Activated CD8-positive, alpha-beta memory T cell treated with anti-CD3 and anti-CD28 coated beads, Interleukin-2, amount 50 U/mL, for 1 hour (primary cell): Measurements from ENCODE around the gene PTPRM.

Experiments used
- DNase-seq: peaks from one replicate; pipeline ENCODE4 v3.0.0-alpha.2; 2020; ENCODE audit errors: extremely low read depth

Gene PTPRM

DNA sequence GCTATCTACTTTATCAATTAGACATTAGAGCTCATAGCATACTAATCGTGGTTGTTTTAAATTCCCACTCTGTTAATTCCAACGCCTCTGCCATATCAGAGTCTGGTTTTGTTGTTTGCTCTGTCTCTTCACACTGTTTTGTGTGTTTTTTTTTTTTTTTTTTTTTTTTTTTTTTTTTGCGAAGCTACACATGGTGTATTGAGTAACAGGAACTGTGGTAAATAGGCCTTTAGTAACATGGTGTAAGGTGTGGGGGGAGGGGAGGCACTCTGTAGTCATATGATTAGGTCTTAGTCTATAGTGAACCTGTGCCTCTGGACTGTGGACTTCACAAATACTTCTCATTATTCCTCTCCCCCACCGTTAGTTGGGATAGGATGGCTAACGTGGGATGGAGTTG is 671.4 kb downstream of the PTPRM start:
- DNase-seq: no peak

GRCh38 chr18:8241731-8242130 is 674.6 kb downstream of the PTPRM start:
- no peak for DNase-seq

DNA sequence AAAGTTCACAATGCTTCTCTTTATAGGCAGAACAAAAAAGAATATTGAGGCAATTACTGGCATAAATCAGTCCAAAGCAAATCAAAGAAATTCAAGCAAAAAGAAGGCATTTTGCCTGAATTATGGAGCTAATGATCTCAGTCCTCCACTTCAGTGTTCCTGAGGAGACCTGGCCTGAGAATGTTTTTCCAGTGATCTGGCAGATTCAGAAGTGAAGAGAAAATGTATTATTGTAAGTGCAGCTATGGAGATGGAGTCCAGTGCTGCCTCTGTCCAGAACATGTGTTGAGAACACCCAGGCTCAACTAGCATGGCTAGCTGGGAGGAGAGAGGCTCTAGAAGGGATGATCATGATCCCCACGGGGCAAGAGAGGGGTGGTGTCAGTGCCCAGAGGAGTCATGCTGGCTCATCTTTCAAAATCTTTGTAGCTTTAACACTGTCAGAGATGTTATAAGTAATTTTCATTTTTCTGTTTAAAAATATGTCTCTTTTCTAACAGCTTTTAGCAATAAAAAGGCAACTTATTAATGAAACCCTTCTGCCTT is 675.1 kb downstream of the PTPRM start:
- no peak for DNase-seq

GRCh38 chr18:8247700-8248099 is 680.6 kb downstream of the PTPRM start:
- no peak for DNase-seq

- no peak for DNase-seq
Observed at GRCh38 chr18:8248576-8248975, 681.5 kb downstream of the PTPRM start.

DNA sequence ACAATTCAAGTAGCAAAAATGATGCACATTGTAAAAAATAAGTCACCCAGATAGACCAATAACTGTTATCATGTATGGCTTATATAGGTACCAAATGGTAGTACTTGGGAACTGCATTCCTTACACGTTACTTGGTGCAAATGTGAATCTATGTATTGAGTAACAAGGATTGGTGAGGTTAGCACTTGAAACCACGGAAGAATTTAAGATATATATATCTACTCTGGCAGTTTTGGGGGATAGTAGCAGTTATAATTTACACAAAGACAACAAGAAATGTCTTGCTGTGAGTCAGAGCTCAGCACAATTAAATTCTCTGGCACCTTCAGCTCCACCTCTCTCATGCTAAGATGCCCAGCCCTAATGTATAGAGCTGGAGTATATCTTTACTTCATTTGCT is 682.7 kb downstream of the PTPRM start:
- no peak for DNase-seq

- no peak for DNase-seq
Observed at GRCh38 chr18:8252371-8252770, 685.3 kb downstream of the PTPRM start.

- no peak for DNase-seq
Observed at GRCh38 chr18:8253944-8254343, 686.8 kb downstream of the PTPRM start.

DNA sequence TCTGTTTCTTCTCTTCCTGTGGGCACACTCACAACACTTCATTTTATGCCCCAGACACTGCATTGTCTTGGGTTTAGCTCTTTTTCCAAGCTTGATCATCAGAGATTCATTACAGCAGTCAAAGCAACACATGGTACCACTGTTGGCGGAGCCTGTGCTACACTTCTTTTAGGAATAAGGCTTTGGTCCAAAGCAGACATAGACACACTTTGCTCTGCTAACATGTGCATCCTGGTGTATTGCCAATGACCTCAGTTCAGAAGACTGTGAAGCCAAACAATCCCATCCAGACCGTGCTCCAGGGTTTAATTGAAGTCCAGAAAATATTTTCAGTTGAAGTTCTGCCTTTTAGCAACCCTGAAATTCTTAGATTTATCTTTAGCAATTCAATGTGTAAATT is 687.5 kb downstream of the PTPRM start:
- no peak for DNase-seq

DNA sequence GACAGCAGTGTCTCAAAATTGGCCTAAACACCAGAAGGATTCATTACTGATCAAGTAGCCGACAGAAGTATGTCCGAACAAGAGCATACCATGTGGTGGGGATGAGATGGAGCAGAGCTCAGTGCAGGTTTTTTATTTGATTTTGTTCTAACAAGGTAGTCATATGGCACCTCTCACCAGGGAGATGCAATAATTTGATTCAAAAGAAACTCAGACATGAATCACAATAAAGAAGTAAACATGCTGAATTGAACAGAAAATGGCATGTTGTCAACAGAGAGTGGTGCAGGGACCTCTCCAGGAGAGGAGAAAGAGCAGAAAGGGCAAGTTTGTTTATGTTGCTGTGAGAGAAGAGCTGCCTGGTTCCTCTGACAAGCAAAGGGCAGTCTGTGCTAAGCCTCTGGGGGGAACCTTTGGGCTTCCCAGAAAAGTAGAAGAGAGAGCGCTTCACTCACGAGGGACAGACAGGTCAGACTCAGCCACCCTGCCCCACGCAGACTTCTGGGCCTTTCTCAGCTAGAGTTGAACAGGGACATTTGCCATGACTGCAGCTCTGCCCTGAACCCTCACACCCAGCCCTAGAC is 690.8 kb downstream of the PTPRM start:
- no peak for DNase-seq

DNA sequence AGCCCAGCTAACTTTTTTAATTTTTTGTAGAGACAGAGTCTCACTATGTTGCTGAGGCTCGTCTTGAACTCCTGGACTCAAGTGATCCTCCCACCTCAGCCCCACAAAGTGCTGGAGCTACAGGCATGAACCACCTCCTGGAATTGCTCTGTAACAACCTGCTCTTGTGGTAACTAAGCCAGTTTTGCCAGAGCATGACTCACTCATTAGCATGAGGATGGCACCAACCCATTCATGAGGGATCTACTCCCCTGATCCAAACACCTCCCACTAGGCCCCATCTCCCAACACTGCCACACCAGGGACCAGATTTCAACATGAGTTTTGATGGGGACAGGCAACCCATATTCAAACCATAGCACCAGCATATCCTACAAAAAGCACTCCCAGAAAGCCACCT is 693.2 kb downstream of the PTPRM start:
- DNase-seq: no peak

DNA sequence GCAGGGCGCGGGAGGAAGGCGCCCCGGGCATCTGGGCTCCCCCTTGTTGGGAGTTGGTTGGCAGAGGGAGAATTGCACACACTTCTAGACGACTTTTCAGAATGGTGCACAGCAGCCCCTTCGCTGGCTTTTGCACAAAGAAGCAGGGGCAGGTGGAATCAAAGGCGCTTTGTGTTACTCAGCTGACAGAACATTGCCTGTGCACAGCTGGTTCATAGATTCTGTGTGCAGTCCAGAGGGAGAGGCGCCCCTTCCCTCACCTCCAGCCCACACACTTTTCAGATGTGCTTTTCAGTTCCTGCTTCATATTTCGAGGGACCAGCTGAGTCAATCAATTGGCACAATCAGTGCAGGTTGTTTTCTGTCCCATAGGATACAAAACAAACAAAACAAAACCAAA is 693.7 kb downstream of the PTPRM start:
- no peak for DNase-seq

DNA sequence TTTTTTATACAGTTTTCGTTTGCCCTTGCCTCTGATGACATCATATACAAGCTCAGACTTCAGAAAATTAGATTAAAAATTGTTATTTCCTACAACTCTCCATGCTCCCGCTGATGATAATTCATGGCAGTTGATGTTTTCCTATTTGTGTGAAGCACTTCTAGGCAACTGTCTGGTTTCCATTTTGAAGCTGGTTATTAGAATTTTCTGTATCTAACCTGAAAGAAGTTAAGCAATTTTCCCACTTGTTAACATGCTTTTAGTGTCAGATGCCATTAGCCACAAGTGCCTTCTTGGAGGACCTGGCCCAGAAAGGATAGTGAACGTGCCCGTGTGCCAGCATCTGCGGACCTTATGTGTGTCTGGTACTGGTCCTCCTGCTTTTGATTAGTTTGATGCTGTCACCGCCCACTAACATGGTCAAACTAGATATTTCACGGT is 694.6 kb downstream of the PTPRM start:
- no peak for DNase-seq

GRCh38 chr18:8262221-8262620 is 695.1 kb downstream of the PTPRM start:
- no peak for DNase-seq

GRCh38 chr18:8264116-8264515 is 697.0 kb downstream of the PTPRM start:
- no peak for DNase-seq

DNA sequence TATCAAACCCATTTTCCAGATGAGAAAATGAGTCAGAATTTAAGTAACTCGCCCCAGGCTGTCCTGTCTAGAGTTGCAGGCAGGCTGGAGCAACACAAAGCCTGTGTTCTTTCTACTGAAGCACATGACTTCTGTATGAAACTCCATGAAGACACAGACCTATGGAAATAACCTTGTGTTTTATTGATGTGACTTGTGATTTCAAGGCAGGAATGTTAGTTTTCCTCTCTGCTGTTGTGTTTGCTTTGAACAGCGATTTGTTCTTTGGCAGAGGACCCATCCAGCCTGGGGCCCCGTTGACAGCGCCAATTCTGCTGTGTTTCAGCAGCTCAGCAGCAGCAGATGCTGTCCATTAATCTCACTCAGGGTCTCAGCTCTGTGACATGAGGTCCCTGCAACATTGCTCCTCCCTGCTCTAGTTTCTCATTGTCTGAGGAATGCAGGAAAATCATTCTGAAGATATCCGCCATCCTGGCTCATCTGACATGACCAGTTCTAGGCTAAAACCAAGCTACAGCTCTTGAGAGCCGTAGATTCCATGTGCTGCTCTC is 697.8 kb downstream of the PTPRM start:
- DNase-seq: no peak

GRCh38 chr18:8272254-8272653 is 705.1 kb downstream of the PTPRM start:
- no peak for DNase-seq

- DNase-seq: no peak
Observed at GRCh38 chr18:8274370-8274769, 707.3 kb downstream of the PTPRM start.

DNA sequence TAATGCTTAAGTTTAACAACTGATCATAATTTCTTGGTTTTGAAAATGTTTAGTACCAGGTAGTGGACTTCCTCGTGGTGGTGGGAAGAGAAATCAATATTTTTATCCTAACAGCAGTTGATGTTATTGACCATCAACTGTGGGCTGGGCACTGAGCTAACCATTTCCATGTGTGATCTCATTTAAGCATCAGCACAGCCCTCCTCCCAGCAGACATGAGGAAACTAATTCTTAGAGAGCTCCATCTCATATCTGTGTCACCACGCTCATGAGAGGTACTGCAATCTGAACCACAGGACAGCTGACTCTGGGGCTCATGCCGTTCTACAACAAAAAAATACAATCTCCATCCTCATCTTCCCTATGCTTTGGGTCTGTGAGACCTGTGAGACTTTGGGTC is 709.3 kb downstream of the PTPRM start:
- DNase-seq: no peak

DNA sequence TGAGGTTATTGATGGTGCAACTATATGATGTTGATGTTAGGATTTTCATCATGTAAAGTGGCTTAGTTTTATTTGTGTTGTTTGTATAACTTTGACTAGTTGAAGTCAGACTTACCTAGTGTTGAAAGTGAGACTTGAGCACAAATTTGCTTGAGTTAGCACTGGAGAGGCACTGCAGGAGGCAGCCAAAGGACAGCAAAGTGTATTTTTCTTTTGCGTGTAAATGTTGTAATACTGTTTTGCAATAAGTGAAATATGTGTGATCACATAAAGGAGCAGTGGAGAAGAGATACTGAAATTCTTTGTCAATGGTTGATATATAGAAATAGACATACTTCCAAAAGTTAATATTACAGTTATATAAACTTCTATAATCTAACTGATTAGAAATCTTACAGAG is 710.2 kb downstream of the PTPRM start:
- DNase-seq: no peak

GRCh38 chr18:8279346-8279745 is 712.2 kb downstream of the PTPRM start:
- DNase-seq: no peak

- no peak for DNase-seq
Observed at GRCh38 chr18:8279781-8280330, 712.7 kb downstream of the PTPRM start.

GRCh38 chr18:8283891-8284585 is 716.9 kb downstream of the PTPRM start:
- DNase-seq: no peak
